HepG2 (cell line): ENCODE measurements around the gene ATL2. TPM values are rescaled to one million over a fixed set of nuclear protein-coding genes. Genes with fewer than 3 reads are reported as not detected.

Source experiments
- CEBPG ChIP-seq: IDR thresholded peaks from 2 replicates; pipeline ENCODE4 v1.6.1; 2016
- CREBL2 ChIP-seq: sonication (generic); formaldehyde crosslinking; IDR thresholded peaks from 2 replicates; pipeline ENCODE4 v1.8.1; 2023; ENCODE audit warnings: missing genetic modification reagents, mild to moderate bottlenecking, borderline replicate concordance
- FOSL2 ChIP-seq: sonication (generic); formaldehyde crosslinking; IDR thresholded peaks from 2 replicates; pipeline ENCODE4 v1.4.0; 2020; ENCODE audit warnings: missing genetic modification reagents
- FOXA1 ChIP-seq, 2 experiments: fragments of 450-650 bp in 1 of 2; sonication (generic) in 1 of 2; formaldehyde crosslinking in 1 of 2; IDR thresholded peaks; 2 replicates each; pipeline versions ENCODE4 v1.4.0 to v1.6.1; 2016 to 2020; ENCODE audit warnings: missing genetic modification reagents in 1 of 2
- GFI1 ChIP-seq: sonication (generic); formaldehyde crosslinking; IDR thresholded peaks from 2 replicates; pipeline ENCODE4 v1.5.0; 2020; ENCODE audit warnings: missing genetic modification reagents, mild to moderate bottlenecking, borderline replicate concordance
- KLF11 ChIP-seq: IDR thresholded peaks from 2 replicates; pipeline ENCODE4 v1.6.1; 2016; ENCODE audit warnings: missing compliant biosample characterization
- MZF1 ChIP-seq: sonication (generic); formaldehyde crosslinking; IDR thresholded peaks from 2 replicates; pipeline ENCODE4 v1.8.1; 2023; ENCODE audit warnings: mild to moderate bottlenecking, missing genetic modification reagents, borderline replicate concordance
- NFKB2 ChIP-seq: sonication (generic); formaldehyde crosslinking; IDR thresholded peaks from 2 replicates; pipeline ENCODE4 v1.4.0; 2020; ENCODE audit warnings: missing genetic modification reagents, borderline replicate concordance
- SIX4 ChIP-seq: sonication (generic); formaldehyde crosslinking; IDR thresholded peaks from 2 replicates; pipeline ENCODE4 v1.4.0; 2020; ENCODE audit warnings: missing genetic modification reagents
- SOX5 ChIP-seq: IDR thresholded peaks from 2 replicates; pipeline ENCODE4 v1.6.1; 2016; ENCODE audit warnings: borderline replicate concordance
- SOX6 ChIP-seq, 2 experiments: fragments of 450-650 bp in 1 of 2; sonication (generic) in 1 of 2; formaldehyde crosslinking in 1 of 2; IDR thresholded peaks; 2 replicates each; pipeline versions ENCODE4 v1.4.0 to v1.6.1; 2017 to 2020; ENCODE audit warnings: antibody characterized with exemption in 1 of 2, mild to moderate bottlenecking in 1 of 2, missing genetic modification reagents in 1 of 2
- TEAD3 ChIP-seq: optimal IDR thresholded peaks from 2 replicates; pipeline ENCODE3; 2016; ENCODE audit warnings: borderline replicate concordance
- TFDP2 ChIP-seq: sonication (generic); formaldehyde crosslinking; IDR thresholded peaks from 2 replicates; pipeline ENCODE4 v1.4.0; 2020; ENCODE audit warnings: missing genetic modification reagents
- ZBTB1 ChIP-seq: sonication (generic); formaldehyde crosslinking; IDR thresholded peaks from 2 replicates; pipeline ENCODE4 v1.4.0; 2020; ENCODE audit warnings: missing genetic modification reagents, borderline replicate concordance
- ZBTB2 ChIP-seq: sonication (generic); formaldehyde crosslinking; IDR thresholded peaks from 2 replicates; pipeline ENCODE4 v1.8.0; 2022; ENCODE audit warnings: low read depth, missing genetic modification reagents
- ZBTB20 ChIP-seq: sonication (generic); formaldehyde crosslinking; IDR thresholded peaks from 2 replicates; pipeline ENCODE4 v1.8.1; 2023; ENCODE audit warnings: missing genetic modification reagents, low read depth, mild to moderate bottlenecking, borderline replicate concordance
- ZNF281 ChIP-seq: sonication (generic); formaldehyde crosslinking; IDR thresholded peaks from 2 replicates; pipeline ENCODE4 v1.4.0; 2020; ENCODE audit warnings: missing genetic modification reagents, borderline replicate concordance
- ZNF30 ChIP-seq: sonication (generic); formaldehyde crosslinking; IDR thresholded peaks from 2 replicates; pipeline ENCODE4 v1.5.0; 2020; ENCODE audit warnings: mild to moderate bottlenecking, missing genetic modification reagents
- ZNF496 ChIP-seq: sonication (generic); formaldehyde crosslinking; IDR thresholded peaks from 2 replicates; pipeline ENCODE4 v1.8.1; 2023; ENCODE audit warnings: mild to moderate bottlenecking, moderate library complexity, missing genetic modification reagents; ENCODE audit not compliant: insufficient replicate concordance
- ZNF577 ChIP-seq: sonication (generic); formaldehyde crosslinking; IDR thresholded peaks from 2 replicates; pipeline ENCODE4 v1.4.0; 2020; ENCODE audit warnings: mild to moderate bottlenecking, low read depth, missing genetic modification reagents, borderline replicate concordance
- ZNF704 ChIP-seq: sonication (generic); formaldehyde crosslinking; IDR thresholded peaks from 2 replicates; pipeline ENCODE4 v1.8.1; 2023; ENCODE audit warnings: mild to moderate bottlenecking, inconsistent platforms, moderate library complexity, missing genetic modification reagents, borderline replicate concordance
- ZNF724P ChIP-seq: sonication (generic); formaldehyde crosslinking; IDR thresholded peaks from 2 replicates; pipeline ENCODE4 v1.8.0; 2022; ENCODE audit warnings: missing genetic modification reagents, borderline replicate concordance
- ZNF781 ChIP-seq: sonication (generic); formaldehyde crosslinking; IDR thresholded peaks from 2 replicates; pipeline ENCODE4 v1.5.1; 2020; ENCODE audit warnings: borderline replicate concordance, mild to moderate bottlenecking, missing genetic modification reagents; ENCODE audit errors: not compliant biosample characterization
- polyA plus RNA-seq, 8 experiments: library from polyadenylated mRNA; depleted of rRNA in 3 of 8; stranded (reverse) in 7 of 8; unstranded in 1 of 8; fragments of >200 nt; fragmentation: Illumina TruSeq in 4 of 8; extraction: Trizol in 4 of 8; gene quantifications; 2 replicates each; pipeline versions ENCODE4 v1.2.1 to v1.2.3, GENCODE V29; 2011 to 2016; ENCODE audit warnings: low read depth in 4 of 8, missing spikeins in 1 of 8, mixed read lengths in 1 of 8; ENCODE audit not compliant: insufficient read depth in 1 of 8
- total RNA-seq, 5 experiments: library from RNA; depleted of rRNA; stranded (reverse); fragments of >200 nt; fragmentation: Illumina TruSeq; extraction: Trizol; gene quantifications; 2 replicates each; pipeline ENCODE4 v1.2.3, GENCODE V29; 2016; ENCODE audit warnings: low read depth in 1 of 5

Gene ATL2
- total and polyA plus RNA-seq, 2 of the 13 experiments (the other 11 are each of a cell fraction or from before 2014, with no cell fraction given): 56.5 to 119 TPM

- no peak for TF ChIP-seq ZNF704 (CRISPR knock-in tag)
- TF ChIP-seq GFI1 (CRISPR knock-in tag): no peak
- peak; percentile 93 for TF ChIP-seq ZNF281 (CRISPR knock-in tag)
- no peak for TF ChIP-seq SIX4
- TF ChIP-seq CEBPG (CRISPR knock-in tag): peak; percentile 88
- TF ChIP-seq ZNF781 (CRISPR knock-in tag): no peak
- TF ChIP-seq SOX6 (IDR thresholded peaks at IDR 0.05): no peak
- no peak; the same call in 1 of the 2 replicates for TF ChIP-seq SOX6 (CRISPR knock-in tag; IDR thresholded peaks at IDR 0.05)
- TF ChIP-seq FOXA1 (IDR thresholded peaks at IDR 0.05): no peak
- peak; percentile 28; the same call in 1 of the 2 replicates for TF ChIP-seq FOXA1 (CRISPR knock-in tag; IDR thresholded peaks at IDR 0.05)
- no peak for TF ChIP-seq NFKB2
- TF ChIP-seq ZNF724P: no peak
- TF ChIP-seq KLF11 (CRISPR knock-in tag): 0 out of 2 replicates have a peak, but pooled peaks have one; percentile 30
- TF ChIP-seq ZBTB2 (CRISPR knock-in tag): no peak
- TF ChIP-seq CREBL2 (CRISPR knock-in tag): no peak
- TF ChIP-seq ZNF577: no peak
- TF ChIP-seq TFDP2 (CRISPR knock-in tag): 0 out of 2 replicates have a peak, but pooled peaks have one; percentile 29
- TF ChIP-seq ZBTB1 (CRISPR knock-in tag): no peak
- peak; percentile 56 for TF ChIP-seq SOX5 (CRISPR knock-in tag)
- no peak for TF ChIP-seq MZF1
- peak; percentile 50; the same call in 1 of the 2 replicates for TF ChIP-seq FOSL2 (CRISPR knock-in tag)
- 0 out of 2 replicates have a peak, but pooled peaks have one; percentile 66 for TF ChIP-seq ZBTB20 (CRISPR knock-in tag)
- TF ChIP-seq ZNF496 (CRISPR knock-in tag): no peak
- no peak for TF ChIP-seq ZNF30 (CRISPR knock-in tag)
- peak; percentile 74 for TF ChIP-seq TEAD3
These were observed 30.1 kb upstream of the ATL2 start (continued) for GRCh38 chr2:38407111-38407682.
